ENCODE results near the gene EIF4A3. TPM values are rescaled to one million over a fixed set of nuclear protein-coding genes. Genes with fewer than 3 reads are reported as not detected.

Gene EIF4A3
- total RNA-seq, 3 donors from 2014 or later, result 228 to 251 (median 230) TPM

DNA sequence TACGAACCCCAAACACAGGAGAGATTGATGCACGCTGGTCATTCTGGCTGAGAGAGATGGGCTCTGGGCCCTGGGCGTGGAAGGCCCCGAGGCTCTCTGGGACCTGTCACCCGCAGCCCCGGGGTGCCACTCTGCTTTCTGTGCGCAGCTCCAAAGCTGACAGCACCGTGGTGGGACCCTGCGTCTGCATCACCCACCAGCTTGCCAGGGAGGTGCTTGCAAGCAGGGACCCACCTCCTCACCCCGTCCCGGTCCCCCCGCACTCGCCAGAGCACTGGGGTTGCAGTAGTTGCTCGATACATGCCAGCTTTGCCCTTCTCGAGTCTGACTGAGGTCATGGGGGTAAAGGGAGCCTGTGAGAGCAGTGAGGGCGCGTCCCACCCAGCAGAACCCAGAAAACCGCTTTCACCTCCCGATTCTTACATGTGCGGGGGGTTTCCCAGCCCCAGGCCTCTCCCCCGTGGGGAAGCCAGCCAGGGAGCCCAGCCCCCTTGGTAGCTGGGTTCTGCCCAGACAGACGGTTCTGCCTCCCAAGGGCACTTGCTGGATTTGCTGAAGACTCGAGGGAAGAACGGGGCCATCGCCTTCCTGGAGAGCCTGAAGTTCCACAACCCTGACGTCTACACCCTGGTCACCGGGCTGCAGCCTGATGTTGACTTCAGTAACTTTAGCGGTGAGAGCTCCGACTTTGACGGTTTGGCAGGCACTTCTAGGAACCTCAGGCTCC is 35.4 kb upstream of the EIF4A3 start:
- DNase-seq (no peak), ATAC-seq (no peak)
- Mint-ChIP-seq H3K4me1 (ENCODE audit: low read depth) (no peaks in the 10 kb centered on the region), H3K9me3 (no peaks in the 10 kb centered on the region), H3K27me3 (ENCODE audit: low read depth) (peaks cover 7% of the 10 kb centered on the region), H3K36me3 (ENCODE audit: insufficient read depth) (no peaks in the 10 kb centered on the region), H3K4me3 (no peak overlapping the region)

DNA sequence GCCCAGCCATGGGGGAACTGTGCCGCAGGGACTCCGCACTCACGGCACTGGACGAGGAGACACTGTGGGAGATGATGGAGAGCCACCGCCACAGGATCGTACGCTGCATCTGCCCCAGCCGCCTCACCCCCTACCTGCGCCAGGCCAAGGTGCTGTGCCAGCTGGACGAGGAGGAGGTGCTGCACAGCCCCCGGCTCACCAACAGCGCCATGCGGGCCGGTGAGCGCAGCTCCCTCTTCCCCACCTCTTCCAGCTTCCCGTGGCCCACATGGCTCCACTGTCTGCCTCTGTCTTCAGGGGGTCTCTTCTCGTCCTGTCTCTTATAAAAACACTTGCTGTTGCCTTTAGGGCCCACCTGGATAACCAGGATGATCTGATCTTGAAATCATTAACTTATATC is 34.5 kb upstream of the EIF4A3 start:
- no peak for ATAC-seq
- Mint-ChIP-seq H3K4me3 (no peak overlapping the region), H3K36me3 (ENCODE audit: insufficient read depth) (no peaks in the 10 kb centered on the region), H3K27me3 (ENCODE audit: low read depth) (peaks cover 8% of the 10 kb centered on the region), H3K4me1 (ENCODE audit: low read depth) (no peaks in the 10 kb centered on the region), H3K9me3 (no peaks in the 10 kb centered on the region)
- DNase-seq, result no peak

DNA sequence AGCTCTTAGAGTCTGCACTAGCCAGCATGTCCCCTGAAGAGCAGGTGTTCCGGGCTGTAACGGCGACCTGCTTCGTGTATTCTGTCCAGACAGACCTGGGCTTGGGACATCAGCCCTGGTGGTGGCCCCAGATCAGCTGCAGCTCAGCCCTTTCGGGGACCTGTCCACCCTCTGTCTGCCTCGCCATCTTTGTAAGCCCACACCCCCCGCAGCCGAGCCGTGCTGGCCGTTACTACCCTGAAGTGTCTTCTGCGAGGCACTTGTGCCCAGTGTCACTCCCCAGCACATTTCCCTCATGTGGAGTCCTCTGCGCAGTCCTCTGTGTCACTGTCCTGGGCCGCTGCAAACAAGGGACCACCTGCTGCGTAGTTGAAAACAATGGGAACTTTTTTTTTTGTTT is 33.3 kb upstream of the EIF4A3 start:
- H3K9me3 Mint-ChIP-seq, result no peaks in the 10 kb centered on the region
- DNase-seq (no peak), ATAC-seq (no peak)
- H3K4me1 Mint-ChIP-seq (ENCODE audit: low read depth), result no peaks in the 10 kb centered on the region
- peaks cover 8% of the 10 kb centered on the region for H3K27me3 Mint-ChIP-seq (ENCODE audit: low read depth)
- H3K4me3 Mint-ChIP-seq, result no peak overlapping the region
- H3K36me3 Mint-ChIP-seq (ENCODE audit: insufficient read depth), result no peaks in the 10 kb centered on the region

DNA sequence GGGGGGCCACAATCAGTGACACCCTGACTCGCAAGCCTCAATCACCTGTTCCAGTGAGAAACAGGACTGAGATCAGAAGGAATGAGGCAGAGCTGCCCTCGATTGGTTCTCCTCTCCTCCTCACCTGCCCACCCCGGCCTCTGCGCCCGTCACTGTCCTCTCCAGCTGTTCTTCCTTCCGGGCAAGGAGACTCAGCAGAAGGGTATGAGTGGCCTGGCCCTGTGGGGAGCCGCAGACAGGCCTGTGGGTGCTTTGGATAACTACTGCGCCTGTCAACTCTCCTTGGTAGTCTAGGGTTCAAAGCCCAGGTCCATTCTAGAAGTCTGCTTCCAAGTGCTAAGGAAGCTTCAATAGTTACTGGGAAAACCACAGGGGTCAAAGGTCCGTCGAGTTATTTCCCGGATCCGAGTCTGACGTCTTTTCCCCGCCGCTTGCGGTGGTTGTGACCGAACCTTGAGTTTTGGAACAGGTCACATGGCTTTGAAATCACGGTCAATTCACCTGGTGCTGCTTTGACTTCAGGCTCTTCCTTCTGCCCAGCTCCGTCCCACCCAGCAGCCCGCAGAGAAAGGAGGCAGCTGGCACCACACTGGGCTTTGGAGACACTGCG is 31.2 kb upstream of the EIF4A3 start:
- DNase-seq, result no peak
- ATAC-seq, result no peak
- Mint-ChIP-seq H3K27me3 (ENCODE audit: low read depth) (peaks cover 6% of the 10 kb centered on the region), H3K4me3 (no peak overlapping the region), H3K9me3 (no peaks in the 10 kb centered on the region), H3K36me3 (ENCODE audit: insufficient read depth) (no peaks in the 10 kb centered on the region), H3K4me1 (ENCODE audit: low read depth) (no peaks in the 10 kb centered on the region)

DNA sequence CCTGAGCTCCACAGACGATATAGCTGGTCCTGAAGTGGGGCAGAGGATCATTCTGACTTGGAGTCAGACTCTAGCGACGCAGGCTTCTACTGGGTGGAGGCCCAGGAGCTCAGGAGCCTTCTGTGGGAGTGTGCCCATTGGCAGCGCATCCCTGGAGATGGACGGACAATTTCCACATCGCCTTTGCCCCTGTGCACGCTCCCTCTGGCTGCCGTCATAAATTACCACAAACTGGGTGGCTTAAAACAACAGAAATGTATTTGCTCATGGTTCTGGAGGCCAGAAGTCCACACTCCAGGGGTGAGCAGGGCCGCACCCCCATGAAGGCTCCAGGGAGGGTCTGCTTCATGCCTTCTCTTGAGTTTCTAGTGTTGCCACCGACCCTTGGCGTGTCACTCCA is 29.8 kb upstream of the EIF4A3 start:
- Mint-ChIP-seq H3K4me3 (no peak overlapping the region), H3K36me3 (ENCODE audit: insufficient read depth) (no peaks in the 10 kb centered on the region), H3K27me3 (ENCODE audit: low read depth) (peaks cover 6% of the 10 kb centered on the region), H3K4me1 (ENCODE audit: low read depth) (no peaks in the 10 kb centered on the region), H3K9me3 (no peaks in the 10 kb centered on the region)
- ATAC-seq (no peak), DNase-seq (no peak)

DNA sequence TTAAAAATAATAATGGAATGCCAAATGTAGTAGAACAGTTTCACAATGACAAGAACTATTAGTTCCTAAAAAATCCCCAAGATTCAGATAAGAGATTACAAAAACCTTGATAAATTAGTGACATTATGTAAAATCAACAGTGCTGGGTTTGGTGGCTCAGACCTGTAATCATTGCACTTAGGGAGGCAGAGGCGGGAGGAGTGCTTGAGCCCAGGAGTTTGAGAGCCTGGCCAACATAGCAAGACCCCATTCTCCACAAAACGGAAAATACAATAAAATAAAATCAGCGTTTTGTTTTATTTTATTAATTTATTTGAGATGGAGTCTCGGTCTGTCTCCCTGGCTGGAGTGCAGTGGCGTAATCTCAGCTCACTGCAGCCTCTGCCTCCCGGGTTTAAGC is 27.0 kb upstream of the EIF4A3 start:
- H3K9me3 Mint-ChIP-seq, result no peaks in the 10 kb centered on the region
- no peak for ATAC-seq
- no peak overlapping the region for H3K4me3 Mint-ChIP-seq
- H3K4me1 Mint-ChIP-seq (ENCODE audit: low read depth), result no peaks in the 10 kb centered on the region
- no peak for DNase-seq
- H3K36me3 Mint-ChIP-seq (ENCODE audit: insufficient read depth), result no peaks in the 10 kb centered on the region
- H3K27me3 Mint-ChIP-seq (ENCODE audit: low read depth), result peaks cover 6% of the 10 kb centered on the region

DNA sequence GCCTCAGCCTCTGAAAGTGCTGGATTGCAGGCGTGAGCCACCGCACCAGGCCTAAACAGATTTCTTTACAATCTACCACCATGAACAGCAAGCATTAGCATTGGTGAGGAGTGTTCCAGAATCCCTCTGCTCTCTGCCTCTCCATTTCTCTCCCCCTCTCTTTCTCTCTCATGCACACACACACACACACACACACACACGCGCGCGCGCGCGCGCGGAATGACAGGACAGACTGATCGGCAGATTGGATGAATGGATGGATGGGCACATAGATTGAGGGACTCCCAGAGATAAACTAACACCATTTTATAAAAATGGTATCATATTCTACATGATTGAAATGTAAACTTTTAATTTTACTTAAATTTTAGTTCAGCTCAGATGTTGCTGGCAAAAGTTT is 26.2 kb upstream of the EIF4A3 start:
- DNase-seq (no peak), ATAC-seq (no peak)
- no peaks in the 10 kb centered on the region for H3K4me1 Mint-ChIP-seq (ENCODE audit: low read depth)
- H3K4me3 Mint-ChIP-seq, result no peak overlapping the region
- H3K9me3 Mint-ChIP-seq, result no peaks in the 10 kb centered on the region
- peaks cover 8% of the 10 kb centered on the region for H3K27me3 Mint-ChIP-seq (ENCODE audit: low read depth)
- H3K36me3 Mint-ChIP-seq (ENCODE audit: insufficient read depth), result no peaks in the 10 kb centered on the region

DNA sequence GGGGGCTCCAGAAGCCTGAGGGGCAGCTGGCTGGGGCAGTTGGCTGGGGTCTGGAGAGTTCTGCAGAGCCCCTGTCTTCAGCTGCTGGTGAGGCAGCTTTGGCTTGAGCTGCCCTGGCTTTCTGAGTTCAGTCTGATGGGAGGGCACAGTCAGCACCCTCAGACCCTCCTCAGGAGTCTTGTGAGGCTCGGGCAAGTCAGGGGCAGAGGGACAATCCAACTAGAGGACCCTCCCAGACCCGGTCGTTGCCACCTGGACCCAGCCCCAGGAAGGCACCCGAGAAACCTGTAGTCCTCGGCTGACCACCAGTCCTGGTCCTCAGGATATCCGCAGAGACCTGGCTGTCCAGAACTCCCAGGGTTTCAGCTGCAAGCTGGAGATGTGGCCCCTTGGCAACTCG is 24.8 kb upstream of the EIF4A3 start:
- no peak for DNase-seq
- no peak for ATAC-seq
- Mint-ChIP-seq H3K4me3 (no peak overlapping the region), H3K27me3 (ENCODE audit: low read depth) (peaks cover 4% of the 10 kb centered on the region), H3K9me3 (no peaks in the 10 kb centered on the region), H3K36me3 (ENCODE audit: insufficient read depth) (no peaks in the 10 kb centered on the region), H3K4me1 (ENCODE audit: low read depth) (no peaks in the 10 kb centered on the region)

DNA sequence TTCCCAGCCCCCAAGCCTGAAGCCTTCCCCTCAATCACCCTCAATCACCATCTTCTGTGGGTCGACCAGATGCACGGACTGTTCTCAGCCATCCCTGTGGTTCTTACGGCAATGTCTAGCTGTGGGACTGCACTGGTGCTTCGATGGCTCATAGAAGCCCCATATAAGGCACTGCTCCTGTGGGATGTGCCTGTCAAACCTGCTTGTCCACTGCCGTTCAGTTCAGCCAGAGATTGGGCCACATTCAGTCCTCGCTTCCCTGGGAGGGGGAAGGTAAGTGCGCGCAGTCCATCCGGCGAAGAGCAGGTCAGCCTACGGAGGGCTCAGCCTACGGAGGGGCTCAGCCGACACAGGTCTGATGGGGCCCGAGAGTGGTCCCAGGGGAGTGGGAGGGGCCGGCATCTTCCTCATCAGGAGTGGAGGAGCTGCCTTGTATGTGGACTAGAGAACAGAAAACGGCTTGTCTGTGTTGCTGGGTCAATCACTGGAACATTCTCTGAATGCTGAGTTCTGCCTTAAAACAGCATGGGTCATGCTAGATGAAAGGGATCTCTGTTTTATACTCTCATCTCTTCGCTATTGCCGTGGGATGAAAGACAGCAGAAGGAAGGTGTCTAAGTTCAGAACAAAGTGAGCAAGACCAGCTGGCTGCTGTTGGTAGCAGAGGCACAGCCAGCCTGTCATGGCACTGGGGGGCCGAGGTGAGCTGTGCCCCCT is 23.0 kb upstream of the EIF4A3 start, which contains the start of gene CARD14:
CARD14 (plus strand) TSS at position 247 of the 717 bp plus-strand sequence. CDS start 11,409 bp downstream, outside the sequence.
- H3K4me3 Mint-ChIP-seq, result no peak within 1 kb of the TSS
- no peaks in the 10 kb centered on the region for H3K36me3 Mint-ChIP-seq (ENCODE audit: insufficient read depth)
- ATAC-seq (no peak), DNase-seq (no peak)
- H3K4me1 Mint-ChIP-seq (ENCODE audit: low read depth), result no peaks in the 10 kb centered on the region
- no peaks in the 10 kb centered on the region for H3K9me3 Mint-ChIP-seq
- H3K27me3 Mint-ChIP-seq (ENCODE audit: low read depth), result peaks cover 4% of the 10 kb centered on the region

DNA sequence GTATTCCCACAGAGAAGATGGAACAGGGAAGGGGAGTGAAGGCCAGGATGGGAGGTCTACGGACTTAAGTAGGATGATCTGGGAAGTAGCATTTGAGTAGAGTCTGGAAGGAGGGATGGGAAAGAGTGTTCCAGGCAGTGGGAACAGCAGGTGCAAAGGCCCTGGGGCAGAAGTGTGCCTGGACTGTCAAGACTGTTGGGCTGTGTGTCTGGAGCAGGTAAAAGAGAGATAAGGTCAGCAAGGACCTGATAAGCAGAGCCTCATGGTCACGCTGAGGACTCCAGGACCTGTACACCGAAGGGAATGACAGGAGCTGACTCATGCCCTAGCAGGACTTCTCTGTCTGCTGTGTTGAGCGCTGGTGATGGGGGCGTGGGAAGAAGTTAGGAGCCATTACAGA is 22.2 kb upstream of the EIF4A3 start:
- ATAC-seq (no peak), DNase-seq (no peak)
- H3K4me1 Mint-ChIP-seq (ENCODE audit: low read depth), result no peaks in the 10 kb centered on the region
- no peak overlapping the region for H3K4me3 Mint-ChIP-seq
- H3K27me3 Mint-ChIP-seq (ENCODE audit: low read depth), result peaks cover 4% of the 10 kb centered on the region
- no peaks in the 10 kb centered on the region for H3K36me3 Mint-ChIP-seq (ENCODE audit: insufficient read depth)
- no peaks in the 10 kb centered on the region for H3K9me3 Mint-ChIP-seq

DNA sequence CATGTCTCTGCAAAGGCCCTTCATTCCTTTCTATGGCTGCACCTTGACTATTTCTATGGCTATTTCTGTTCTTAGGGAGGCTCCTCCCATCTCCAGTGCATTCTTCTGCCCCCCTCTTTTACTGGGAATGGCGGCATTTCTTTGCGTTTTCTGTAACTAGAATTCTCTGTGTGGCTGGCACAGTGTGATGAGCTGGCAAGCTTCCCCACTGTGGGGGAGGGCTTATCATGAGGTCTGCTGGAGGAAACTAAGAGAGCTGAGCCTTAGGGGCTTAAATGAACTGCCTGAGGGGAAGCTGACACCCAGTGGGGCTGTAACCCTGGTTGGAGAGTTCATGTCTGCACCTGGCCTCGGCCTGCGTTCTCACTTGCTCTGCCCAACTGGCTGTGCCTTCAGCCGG is 21.4 kb upstream of the EIF4A3 start:
- no peaks in the 10 kb centered on the region for H3K4me1 Mint-ChIP-seq (ENCODE audit: low read depth)

DNA sequence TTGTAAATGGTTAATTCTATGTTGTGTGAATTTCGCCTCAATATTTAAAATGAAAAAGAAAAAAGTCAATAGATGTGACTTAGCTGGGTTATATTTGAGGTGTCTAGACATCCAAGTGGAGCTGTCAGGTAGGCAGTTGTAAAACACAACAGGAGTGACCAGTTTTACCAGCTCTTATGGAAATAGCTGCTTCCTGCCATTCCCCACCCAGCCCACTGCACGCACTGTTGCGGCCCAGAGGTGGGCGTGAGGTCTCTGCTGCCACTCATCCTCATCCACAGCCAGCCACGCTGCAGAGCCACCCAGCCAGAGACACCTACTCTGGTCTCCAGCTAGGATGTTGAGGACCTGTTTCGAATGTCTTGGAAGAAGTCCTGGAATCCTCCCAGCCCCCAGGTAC is 19.5 kb upstream of the EIF4A3 start:
- DNase-seq, result no peak
- Mint-ChIP-seq H3K27me3 (ENCODE audit: low read depth) (peaks cover 4% of the 10 kb centered on the region), H3K4me3 (no peak overlapping the region), H3K4me1 (ENCODE audit: low read depth) (no peaks in the 10 kb centered on the region), H3K9me3 (no peaks in the 10 kb centered on the region), H3K36me3 (ENCODE audit: insufficient read depth) (no peaks in the 10 kb centered on the region)
- no peak for ATAC-seq

More for the DNA sequence above, 21.4 kb upstream of the EIF4A3 start:
- Mint-ChIP-seq H3K27me3 (ENCODE audit: low read depth) (peaks cover 4% of the 10 kb centered on the region), H3K36me3 (ENCODE audit: insufficient read depth) (no peaks in the 10 kb centered on the region), H3K9me3 (no peaks in the 10 kb centered on the region), H3K4me3 (no peak overlapping the region)
- no peak for DNase-seq
- no peak for ATAC-seq

DNA sequence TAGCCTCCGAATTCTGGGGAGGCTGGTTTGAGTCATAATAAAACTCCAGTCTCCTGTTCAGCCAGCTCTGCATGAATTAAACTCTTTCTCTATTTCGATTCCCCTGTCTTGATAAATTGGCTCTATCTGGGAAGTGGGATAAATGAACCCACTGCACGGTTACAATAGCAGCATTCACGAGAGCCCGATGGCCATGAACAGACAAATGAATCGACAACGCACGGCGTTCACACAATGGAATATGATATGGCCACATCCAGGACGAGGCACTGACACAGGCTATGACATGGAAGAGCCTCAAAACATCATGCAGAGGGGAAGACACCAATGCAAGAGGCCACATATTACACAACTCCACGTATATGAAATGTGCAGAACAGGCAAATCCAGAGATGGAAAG is 17.3 kb upstream of the EIF4A3 start:
- Mint-ChIP-seq H3K4me3 (no peak overlapping the region), H3K4me1 (ENCODE audit: low read depth) (no peaks in the 10 kb centered on the region), H3K27me3 (ENCODE audit: low read depth) (peaks cover 15% of the 10 kb centered on the region), H3K36me3 (ENCODE audit: insufficient read depth) (no peaks in the 10 kb centered on the region), H3K9me3 (no peaks in the 10 kb centered on the region)
- DNase-seq (no peak), ATAC-seq (no peak)

DNA sequence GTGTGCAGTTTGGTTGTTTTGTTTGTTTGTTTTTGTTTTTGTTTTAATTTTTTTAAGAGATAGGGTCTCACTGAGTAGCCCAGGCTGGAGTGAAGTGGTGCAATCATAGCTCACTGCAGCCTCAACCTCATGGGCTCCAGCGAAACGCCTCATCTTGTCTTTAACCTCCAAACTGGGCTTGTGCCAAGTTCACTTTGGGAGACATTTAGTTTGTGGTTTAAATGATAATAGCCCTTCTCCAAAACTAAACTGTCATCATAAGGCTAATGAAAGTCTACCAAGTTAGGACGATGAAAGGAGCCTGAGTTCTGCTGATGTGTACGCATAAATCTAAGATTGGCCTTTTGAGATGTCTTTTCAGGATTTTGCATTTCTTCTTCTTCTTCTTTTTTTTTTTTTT is 16.4 kb upstream of the EIF4A3 start:
- no peaks in the 10 kb centered on the region for H3K36me3 Mint-ChIP-seq (ENCODE audit: insufficient read depth)
- DNase-seq (no peak), ATAC-seq (no peak)
- no peaks in the 10 kb centered on the region for H3K9me3 Mint-ChIP-seq
- peaks cover 15% of the 10 kb centered on the region for H3K27me3 Mint-ChIP-seq (ENCODE audit: low read depth)
- H3K4me3 Mint-ChIP-seq, result no peak overlapping the region
- no peaks in the 10 kb centered on the region for H3K4me1 Mint-ChIP-seq (ENCODE audit: low read depth)

DNA sequence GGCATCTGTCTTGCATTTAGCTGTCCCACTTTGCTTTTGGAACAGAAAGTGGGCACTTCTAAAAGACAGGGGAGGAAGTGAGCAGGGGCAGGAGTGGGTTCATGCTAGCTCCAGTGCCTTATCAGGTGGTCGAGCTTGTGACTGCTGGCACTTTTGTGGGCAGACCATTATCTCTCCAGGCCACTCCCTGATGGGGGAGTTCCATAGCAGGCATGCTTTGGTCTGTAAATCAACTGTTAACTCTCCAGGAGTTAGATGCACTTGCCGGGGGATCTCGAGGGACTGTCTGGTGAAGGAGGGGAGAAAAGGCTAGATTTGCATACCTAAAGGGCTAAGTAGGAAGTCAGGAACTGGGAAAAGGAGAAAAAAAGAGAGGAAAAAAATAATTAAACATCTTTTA is 13.6 kb upstream of the EIF4A3 start:
- peaks cover 4% of the 10 kb centered on the region for H3K9me3 Mint-ChIP-seq
- H3K4me1 Mint-ChIP-seq (ENCODE audit: low read depth), result no peaks in the 10 kb centered on the region
- no peaks in the 10 kb centered on the region for H3K36me3 Mint-ChIP-seq (ENCODE audit: insufficient read depth)
- ATAC-seq (no peak), DNase-seq (no peak)
- no peak overlapping the region for H3K4me3 Mint-ChIP-seq
- peaks cover 11% of the 10 kb centered on the region for H3K27me3 Mint-ChIP-seq (ENCODE audit: low read depth)
